Dermis blood vessel endothelial cell (primary cell): ENCODE data around the gene PACSIN3. TPM values are rescaled to one million over a fixed set of nuclear protein-coding genes. Genes with fewer than 3 reads are reported as not detected.

Experiments
- DNase-seq: peaks from one replicate; pipeline ENCODE4 v3.0.0; 2010
- total RNA-seq: library from RNA; depleted of rRNA; stranded (reverse); fragments of >200 nt; gene quantifications from 2 replicates; pipeline ENCODE4 v1.2.3, GENCODE V29; 2014

Gene PACSIN3
- total RNA-seq, 1 donor from 2014 or later, result 16.7 TPM

- no peak for DNase-seq
These were observed 33.9 kb downstream of the PACSIN3 start for GRCh38 chr11:47152126-47152952.

GRCh38 chr11:47149782-47150181 lies 36.5 kb downstream of the PACSIN3 start:
- no peak for DNase-seq

GRCh38 chr11:47148903-47149531 lies 37.2 kb downstream of the PACSIN3 start:
- no peak for DNase-seq

DNA sequence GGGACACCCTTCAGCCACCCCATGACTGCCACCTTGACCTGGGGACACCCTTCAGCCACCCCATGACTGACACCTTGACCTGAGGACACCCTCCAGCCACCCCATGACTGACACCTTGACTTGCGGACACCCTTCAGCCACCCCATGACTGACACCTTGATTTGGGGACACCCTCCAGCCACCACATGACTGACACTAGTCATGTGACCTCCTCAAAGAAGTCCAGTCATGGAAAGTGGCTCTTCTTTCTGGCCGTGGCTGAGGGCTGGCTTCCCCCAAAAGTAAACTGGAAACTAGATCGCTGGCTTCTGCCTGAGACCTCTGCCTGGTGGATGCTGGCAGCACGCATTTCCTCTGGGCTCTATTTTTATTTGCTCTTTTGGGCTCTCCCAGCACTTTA lies 38.0 kb downstream of the PACSIN3 start:
- no peak for DNase-seq

- no peak for DNase-seq
These were observed 38.6 kb downstream of the PACSIN3 start for GRCh38 chr11:47147681-47148080.

- no peak for DNase-seq
These were observed 39.0 kb downstream of the PACSIN3 start for GRCh38 chr11:47147250-47147649.

GRCh38 chr11:47144541-47144940 lies 41.7 kb downstream of the PACSIN3 start:
- DNase-seq, result no peak

GRCh38 chr11:47143322-47143721 lies 42.9 kb downstream of the PACSIN3 start:
- peak; percentile 34 for DNase-seq

DNA sequence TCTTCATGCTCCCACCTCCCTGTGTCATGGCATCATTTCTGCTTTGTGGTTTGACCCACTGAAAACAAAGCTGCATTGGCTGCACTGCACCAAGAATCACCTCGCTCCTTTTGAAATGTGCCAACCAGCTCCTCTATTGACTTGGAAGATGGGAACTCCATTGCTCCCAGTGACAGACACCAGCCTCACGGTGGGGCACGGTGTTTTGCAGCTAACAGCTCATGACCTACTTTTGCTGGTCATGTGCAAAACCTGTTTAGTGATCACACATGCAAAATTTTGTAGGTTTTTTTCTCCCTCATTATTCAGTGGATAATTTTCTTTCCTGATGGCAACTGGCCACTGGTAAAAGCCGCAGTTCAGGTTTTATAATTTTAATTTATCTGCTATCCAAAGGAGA lies 46.4 kb downstream of the PACSIN3 start:
- DNase-seq, result no peak

GRCh38 chr11:47137476-47137875 lies 48.8 kb downstream of the PACSIN3 start:
- no peak for DNase-seq

DNA sequence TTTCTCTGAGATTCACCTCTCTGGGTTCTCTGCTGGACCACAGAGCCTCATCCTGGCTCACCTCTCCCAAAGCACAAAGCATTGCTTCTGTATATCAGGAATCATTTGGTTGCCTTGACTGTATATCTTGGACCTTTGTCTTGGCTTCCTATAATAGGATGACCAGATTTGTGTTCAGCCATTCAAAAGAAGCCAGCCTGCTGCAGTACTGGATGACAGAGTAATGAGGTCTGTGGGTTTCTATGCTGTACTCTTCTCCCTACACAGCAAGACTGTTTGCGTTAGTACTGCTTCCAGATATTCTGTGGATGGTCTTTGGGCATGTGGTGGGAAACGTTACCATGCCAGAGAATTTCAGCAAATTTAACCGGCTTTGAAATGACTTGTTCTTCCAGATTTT lies 49.3 kb downstream of the PACSIN3 start:
- DNase-seq, result no peak

- DNase-seq, result no peak
These were observed 49.9 kb downstream of the PACSIN3 start for GRCh38 chr11:47136327-47136726.

DNA sequence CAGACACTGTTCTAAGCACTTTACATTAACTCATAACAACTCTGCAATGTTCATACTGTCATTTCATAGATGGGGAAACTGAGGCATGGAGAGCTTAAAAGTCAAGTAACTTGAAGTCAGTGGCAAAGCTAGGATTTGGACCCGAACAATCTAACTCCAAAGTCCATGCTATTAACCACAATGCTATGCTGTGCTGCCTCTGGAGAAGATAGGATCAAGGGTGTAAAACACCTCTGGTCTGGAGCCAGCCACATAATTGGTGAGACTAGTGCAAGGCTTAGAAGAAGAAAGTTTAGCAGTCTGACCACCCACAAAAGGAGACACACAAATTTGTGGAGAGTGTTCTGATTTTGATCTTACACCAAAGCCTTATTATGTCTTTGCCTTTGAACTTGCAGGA lies 53.3 kb downstream of the PACSIN3 start:
- DNase-seq, result no peak

DNA sequence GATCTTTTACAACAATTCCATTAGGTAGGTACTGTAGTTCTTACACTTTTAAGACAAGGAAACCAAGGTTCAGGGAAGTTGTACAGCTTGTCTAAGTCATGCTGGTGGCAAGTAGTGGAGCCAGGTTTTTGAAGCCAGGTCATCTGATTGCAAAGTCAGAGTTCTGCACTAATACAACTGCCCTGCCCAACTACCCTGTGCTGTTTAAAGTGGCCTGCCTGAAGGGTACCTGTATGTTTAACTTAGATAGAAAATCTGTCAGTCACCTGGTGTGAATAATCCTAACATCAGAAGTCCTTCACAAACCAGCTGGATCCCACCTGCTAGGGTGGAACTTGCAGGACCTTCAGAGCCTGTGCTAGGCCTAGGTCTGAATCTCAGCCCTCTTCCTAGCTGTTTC lies 53.7 kb downstream of the PACSIN3 start:
- no peak for DNase-seq

DNA sequence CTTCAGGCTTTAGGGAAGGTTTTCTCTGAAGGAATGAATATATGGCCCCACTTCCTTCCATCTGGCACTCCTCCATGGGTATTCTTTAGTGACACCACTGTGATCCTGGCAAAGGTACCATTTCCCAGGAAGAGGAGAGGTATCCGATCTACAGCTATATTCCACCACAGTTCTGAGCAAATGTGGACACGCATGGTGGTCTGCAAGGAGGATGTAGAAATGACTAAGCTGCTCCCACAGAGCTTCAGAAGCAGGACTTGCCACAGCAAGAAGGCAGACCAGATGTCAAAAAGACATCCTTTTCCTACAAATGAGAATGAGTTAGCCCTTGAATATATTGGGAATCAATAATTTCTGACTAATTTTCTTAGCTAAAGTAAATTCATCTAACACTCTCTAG lies 55.1 kb downstream of the PACSIN3 start:
- no peak for DNase-seq

DNA sequence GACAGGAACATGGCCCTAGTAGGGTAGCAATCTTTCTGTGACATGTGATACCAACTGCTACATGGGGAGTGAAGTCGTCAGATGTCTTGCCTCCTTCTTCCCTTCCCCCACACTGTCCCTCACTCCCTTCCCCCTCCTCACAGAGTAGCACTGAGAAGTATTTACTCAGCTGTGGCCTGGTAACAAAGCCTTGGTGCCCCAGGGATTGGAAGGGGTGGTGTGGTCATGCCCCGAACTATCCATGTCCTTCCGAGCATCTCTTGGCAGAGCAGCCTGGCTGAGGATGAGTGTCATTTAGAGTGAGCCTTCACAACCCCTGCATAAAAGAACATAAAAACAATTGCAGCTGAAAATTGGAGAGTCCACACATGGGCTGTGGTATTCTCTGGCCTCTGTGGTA lies 55.7 kb downstream of the PACSIN3 start:
- DNase-seq, result no peak

Other genes starting within 250 kb of the PACSIN3 start
- 8.5 and 11.7 TPM in 2 replicates for gene CSTPP1, start 249.7 kb downstream of the PACSIN3 start, total RNA-seq
- 132 and 177 TPM in 2 replicates for gene ARFGAP2, start 9.6 kb downstream of the PACSIN3 start, total RNA-seq
- 59.2 and 71.9 TPM in 2 replicates for gene DDB2, start 28.5 kb upstream of the PACSIN3 start, total RNA-seq
- 52.6 and 64.2 TPM in 2 replicates for gene ACP2, start 62.4 kb upstream of the PACSIN3 start, total RNA-seq
- 34.7 and 36.6 TPM in 2 replicates for gene NR1H3, start 71.6 kb upstream of the PACSIN3 start, total RNA-seq
- 29.8 and 33.6 TPM in 2 replicates for gene MADD, start 83.7 kb upstream of the PACSIN3 start, total RNA-seq
- not detected in 2 replicates for gene MYBPC3, start 166.3 kb upstream of the PACSIN3 start, total RNA-seq
- gene SPI1, start 192.1 kb upstream of the PACSIN3 start, total RNA-seq, result not detected in 2 replicates
- gene SLC39A13, start 222.2 kb upstream of the PACSIN3 start, total RNA-seq, result 72.8 and 78.0 TPM in 2 replicates
- gene PSMC3, start 240.0 kb upstream of the PACSIN3 start, total RNA-seq, result 147 and 248 TPM in 2 replicates